ENCODE measurements around the gene RBM4B.

The RBM4B gene

DNA sequence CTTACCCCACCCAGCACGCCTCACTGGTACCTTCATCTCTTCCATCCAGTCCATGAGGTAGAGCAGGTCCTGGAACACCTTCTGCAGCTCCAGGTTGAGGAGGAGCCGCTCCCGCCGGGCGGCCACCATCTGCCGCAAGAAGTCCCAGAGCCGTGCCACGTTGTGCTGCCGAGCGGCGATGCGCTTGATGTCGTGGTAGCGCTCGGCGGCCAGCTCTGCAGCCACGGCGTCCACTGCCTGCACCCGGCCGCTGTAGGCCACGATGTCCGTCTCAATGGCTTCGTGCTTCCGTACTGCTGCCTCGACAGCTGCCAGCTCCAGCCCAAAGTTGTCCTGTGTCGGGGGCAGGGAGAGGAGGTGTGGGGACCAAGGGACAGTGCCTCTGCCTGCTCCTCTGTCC is 29.8 kb upstream of the RBM4B start:
- no peak for DNase-seq (ENCODE audit: low spot score)

DNA sequence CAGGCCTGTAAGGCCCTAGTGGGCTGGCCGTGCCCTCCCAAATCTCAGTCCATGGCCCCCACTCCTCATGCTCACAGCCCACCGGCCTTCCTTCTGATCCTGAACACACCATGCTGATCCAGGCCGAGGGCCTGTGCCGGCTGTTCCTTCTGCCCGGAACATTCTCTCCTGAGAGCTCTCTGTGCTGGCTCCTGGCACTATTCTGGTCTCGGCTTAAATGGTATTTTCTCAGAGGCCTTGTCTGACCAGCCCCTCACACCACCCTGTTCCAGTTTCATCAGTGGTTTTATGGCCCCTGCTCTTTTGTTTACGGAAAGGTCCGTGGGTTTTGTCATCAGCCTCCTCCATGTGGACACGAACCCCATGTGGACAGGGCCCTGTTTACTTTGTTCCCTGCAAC is 29.3 kb upstream of the RBM4B start:
- no peak for DNase-seq (ENCODE audit: low spot score)

DNA sequence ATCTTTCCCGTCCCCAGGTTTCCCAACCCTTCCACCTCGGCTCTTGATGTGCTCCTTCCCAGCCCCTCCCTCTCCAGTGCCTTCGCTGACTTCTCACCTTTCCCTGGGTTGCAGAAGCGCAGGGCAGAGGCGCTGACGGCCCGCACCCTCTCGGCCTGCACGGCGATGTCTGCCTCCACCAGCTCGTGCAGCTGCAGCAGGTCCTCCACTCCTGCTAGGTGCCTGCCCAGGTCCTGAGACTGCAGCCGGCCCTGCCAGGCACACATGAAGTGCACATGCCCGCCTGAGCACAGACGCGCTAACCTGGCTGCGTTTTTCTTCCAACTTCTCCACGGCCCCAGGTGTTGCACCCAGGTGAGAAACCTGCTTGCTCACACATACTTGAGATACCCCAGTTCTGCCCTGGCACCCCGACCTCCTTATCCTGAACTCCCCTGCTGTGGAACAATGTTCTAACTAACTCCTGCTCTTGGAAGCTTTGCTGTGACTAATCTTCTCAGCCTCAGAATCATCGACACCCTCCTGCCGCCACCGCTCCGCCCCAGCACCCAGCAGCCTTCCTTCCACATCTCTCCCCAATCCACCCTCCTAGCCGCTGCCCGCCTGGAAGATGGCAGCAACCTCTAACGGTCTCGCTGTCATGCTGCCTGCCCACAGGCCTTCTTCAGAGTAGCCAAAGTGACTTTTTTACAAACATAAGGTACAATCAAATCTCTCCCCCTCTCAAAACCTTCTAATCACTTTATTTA is 28.1 kb upstream of the RBM4B start:
- DNase-seq (ENCODE audit: low spot score) = no peak

DNA sequence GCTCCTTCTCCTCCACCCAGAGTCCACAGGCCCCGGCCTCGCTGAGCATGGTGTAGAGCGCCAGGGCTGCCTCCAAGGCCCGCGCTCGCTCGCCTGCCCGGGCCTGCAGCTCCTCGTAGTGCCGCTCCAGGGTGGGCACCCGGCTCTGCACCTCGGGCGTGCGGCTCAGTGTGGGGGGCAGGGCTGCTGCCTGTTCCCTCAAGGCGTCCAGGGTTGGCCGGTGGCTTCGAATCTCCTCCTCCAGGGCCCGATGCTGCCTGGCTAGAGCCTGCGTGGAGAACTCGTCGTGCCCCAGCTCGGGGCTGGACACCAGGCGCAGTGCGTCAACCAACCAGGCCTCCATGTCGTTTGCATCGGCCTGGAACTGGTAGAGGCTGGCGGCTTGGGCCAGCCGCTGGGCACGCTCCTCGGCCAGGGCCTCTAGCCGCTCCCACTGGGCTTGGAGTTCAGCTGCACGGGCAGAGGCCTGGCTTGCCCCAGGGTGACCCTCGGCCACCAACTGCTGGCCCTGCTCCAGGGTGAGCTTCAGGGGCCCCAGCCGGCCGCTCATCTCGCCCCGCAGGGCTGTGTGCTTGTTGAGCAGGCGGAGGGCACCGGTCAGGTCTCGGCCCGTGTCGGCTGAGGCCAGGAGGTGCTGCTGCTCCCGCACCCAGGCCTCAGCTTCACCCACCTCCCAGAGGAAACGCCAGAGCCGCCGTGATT is 27.1 kb upstream of the RBM4B start:
- no peak for DNase-seq (ENCODE audit: low spot score)

DNA sequence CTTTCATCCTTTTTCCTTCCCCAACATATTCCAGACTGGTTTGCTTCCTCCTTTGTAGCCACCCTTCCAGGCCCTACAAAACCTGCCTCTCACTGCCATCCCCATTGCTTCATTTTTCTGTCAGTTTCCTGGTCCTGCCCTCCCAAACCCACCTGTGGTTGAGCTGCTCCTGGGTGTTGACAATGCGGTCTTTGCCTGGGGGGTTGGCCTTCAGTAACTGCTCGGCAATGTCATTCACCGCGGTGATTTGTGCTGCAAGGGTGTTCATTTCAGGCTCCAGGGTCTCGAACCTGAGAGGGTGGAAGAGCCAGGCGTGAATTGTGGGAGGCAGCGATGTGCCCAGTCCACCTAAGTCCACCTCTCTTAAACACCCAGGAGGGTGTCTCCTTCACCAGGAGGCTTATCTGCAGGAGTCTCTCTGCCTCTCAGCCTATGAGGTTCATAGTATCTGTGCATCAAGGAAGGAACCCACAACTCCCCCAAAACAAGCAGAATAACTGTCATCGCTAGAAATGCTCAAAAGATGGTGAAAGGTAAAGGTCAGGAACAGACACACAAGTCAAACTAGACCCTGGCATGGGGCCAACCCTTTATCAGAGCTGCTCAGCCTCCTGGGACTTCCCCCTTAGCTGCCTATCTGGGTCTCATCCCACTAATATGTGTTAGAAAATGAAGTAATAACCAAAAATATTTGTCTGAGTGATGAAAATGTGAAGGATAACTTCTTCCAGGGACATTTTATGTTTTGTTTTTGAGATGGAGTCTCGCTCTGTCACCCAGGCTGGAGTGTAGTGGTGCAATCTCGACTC is 23.9 kb upstream of the RBM4B start:
- DNase-seq (ENCODE audit: low spot score) = no peak

DNA sequence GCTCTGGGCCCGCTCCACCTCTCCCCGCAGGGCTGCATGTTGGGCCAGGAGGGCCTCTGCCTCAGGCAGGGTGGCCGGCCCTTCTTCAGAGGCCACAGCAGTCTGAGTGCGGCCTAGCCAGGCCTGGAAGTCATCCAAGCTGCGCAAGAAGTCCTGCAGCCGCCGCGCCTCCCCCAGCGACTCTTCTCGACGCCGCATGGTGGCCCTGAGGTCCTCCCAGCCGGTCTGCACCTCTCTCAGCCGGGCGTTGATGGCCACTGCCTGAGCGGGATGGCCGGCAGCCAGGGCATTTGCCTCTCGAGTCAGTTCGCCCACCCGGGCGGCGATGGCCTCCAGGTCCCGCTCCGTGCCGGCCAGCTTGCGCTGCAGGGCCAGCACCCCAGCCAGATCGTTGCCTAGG is 23.1 kb upstream of the RBM4B start:
- no peak for DNase-seq (ENCODE audit: low spot score)

DNA sequence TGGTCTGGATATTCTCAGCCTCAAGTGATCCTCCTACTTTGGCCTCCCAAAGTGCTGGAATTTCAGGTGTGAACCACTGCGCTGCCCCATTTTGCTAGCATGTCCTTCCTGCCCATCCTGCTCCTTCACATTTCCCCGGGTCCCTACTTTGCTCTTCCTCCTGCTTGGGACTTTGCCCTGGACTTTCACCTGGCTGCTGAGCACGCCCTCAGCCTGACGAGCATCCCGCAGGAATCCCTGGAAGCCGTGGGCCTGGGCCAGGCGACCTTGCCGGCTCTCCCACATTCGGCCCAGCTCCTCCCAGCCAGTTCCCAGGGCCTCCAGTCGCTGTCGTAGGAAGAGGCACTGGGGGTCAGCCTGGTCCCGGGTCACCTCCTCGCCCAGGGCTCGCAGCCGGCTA is 22.6 kb upstream of the RBM4B start:
- no peak for DNase-seq (ENCODE audit: low spot score)

DNA sequence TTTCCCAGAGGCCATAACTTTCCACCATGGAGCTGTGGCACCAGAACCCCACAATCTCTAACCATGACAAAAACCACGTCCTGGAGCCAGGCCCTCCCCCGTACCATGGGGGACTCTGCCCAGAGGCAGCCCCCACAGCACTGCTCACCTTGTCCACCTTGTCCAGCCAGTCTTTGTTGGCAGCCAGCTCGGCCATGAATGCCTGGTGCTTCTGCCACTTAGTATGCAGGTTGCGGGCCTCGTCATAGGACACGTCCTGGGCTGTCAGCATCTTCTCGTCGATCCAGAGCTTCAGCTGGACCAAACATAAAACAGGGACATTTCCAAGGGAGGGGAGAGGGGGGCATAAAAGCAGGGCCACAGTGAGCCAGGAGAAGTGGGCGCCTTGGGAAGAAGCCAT is 20.8 kb upstream of the RBM4B start:
- DNase-seq (ENCODE audit: low spot score) = no peak

DNA sequence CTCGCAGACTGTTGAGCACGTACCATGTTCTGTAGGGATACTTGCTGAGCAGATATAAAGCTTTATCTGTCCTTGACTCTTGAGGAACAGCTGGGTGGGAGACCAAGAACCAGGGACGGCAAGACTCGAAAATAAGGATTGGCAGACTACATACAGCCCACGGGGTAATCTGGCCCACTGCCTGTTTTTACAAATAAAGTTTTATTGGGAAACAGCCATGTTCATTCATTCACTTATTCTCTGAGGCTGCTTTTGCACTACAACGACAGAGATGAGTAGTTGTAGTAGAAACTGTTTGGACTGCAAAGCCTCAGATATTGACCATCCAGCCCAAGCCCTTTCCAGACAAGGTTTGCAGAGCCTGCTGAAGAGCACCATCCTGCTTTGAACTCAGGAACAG is 20.3 kb upstream of the RBM4B start:
- no peak for DNase-seq (ENCODE audit: low spot score)

DNA sequence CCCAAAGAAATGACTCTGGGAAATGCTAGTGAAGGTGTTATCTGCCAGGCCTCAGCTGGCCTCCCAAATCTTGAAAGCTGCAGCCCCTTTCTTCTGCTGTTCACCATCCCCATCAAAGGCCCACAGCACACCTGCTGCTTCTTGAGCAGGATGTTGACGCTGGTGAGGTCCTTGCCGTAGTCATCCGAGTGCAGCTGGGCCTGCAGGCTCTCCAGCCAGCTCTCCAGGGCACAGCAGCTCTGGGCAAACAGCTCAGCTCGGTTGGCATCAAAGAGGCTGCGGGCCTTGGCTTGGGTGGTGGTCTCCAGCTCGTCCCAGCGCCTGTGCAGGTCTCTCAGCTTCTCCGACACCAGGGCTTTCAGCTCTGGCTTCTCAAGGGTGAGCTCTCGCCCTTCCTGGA is 18.5 kb upstream of the RBM4B start:
- DNase-seq (ENCODE audit: low spot score) = no peak

DNA sequence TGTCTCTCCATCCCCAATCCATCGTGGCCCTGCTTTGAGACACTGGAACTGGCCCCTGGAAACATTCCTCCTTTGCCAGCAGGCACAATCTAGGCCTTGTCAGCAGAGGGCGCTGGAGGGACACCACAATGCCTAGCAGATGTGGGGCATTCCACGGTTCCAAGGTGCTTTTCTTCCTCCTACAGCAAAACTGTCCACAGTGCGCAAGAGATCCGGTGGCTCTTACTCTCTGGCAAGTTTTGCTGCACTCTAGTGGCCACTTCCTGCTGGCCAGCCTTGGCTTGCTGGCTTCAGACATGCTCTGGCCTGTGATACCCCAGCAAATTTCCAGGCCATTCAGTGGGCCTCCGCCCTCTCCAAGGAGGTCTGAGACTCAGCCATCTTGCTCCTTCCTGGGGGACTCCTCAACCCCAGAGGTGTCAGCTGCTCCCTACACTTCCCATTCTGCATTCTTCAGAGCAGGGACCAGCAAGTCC is 17.1 kb upstream of the RBM4B start:
- peak; percentile 93 for DNase-seq (ENCODE audit: low spot score)

DNA sequence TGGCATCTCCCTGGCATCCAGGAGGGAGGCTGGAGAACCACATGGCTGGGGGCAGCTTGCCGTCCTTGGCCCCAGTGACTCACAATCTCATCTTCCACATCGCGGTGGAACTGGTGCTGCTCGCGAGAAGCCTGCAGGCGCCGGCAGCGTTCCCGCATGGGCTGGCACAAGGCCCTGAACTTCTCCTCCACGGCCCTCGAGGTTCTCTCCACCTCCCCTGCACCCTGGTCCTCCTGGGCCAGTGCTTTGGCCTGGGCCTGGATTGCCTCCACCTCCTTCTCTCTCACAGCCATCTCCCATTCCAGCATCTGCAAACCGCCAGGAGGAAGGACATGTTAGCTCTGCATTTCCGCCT is 16.3 kb upstream of the RBM4B start:
- DNase-seq (ENCODE audit: low spot score) = no peak

DNA sequence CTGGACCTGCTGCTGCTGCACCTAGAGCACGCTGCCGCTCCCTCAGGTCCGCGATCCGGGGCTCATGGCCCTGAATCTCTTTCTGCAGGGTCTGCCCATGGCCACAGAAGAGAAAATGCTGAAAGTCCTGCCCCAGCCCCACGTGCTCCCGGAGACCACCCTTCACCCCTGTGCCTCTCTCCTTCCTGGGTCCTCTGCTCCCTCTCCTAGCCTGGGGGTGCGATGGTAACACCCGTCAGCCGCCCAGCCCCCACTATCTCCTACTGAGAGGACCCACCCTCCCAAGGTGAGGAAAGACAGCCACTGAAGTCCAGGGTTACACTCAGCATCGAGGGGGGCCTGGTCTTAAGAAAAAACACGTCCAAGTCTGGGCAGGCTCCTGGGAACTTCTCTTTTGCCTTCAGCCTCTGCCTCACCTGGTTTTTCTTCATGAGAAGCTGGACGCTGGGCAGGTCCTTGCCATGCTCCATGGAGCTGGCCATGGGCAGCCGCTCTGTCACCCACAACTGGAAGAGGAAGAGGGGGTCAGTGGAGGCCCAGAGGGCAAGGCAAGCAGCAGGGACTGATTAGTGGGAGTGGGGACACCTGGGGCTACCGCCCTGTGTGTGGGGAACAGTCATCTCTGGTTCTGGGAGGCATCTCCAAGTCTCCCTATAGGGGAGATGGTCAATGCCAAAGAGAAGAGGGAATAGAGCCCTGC is 15.8 kb upstream of the RBM4B start:
- no peak for DNase-seq (ENCODE audit: low spot score)

DNA sequence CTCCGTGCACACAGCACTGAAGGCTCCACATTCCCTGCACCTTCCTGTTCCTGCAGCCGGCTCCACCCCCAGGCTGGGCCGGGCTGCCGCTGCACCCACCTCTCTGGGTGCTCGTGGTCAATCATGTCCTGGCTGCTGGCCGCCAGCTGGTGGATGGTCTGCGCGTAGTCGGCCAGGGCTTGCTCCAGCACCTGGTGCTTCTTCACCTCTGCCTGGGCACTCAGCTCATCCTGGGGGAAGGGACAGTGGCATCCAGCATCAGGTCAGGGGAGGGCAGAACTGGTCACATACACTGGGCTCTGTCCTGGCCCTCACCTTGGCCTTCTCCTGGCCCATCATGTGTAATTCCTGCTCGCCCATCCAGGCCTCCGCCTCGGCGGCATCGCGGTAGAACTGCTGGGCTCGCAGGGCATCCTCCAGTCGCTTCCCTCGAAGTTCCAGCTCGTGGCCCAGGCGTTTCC is 15.2 kb upstream of the RBM4B start:
- no peak for DNase-seq (ENCODE audit: low spot score)

DNA sequence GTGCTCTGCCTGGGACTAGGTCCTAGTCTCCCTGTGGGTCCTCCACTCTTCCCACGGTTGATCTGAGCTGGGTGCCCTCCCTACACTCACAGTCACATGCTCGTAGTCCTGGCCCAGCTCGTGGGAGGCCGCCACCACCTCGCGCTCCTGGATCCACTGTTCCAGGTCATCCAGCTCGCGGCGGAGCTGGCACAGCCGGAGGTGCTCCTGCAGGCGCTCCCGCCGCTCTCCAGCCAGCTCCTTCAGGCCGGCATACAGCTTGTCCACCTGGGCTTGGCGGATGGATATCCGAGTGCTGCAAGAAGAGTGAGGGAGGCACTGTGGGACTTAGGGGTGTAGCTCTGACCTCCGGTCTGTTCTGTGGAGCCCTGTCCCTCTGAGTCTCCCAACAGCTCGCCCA is 14.8 kb upstream of the RBM4B start:
- no peak for DNase-seq (ENCODE audit: low spot score)

DNA sequence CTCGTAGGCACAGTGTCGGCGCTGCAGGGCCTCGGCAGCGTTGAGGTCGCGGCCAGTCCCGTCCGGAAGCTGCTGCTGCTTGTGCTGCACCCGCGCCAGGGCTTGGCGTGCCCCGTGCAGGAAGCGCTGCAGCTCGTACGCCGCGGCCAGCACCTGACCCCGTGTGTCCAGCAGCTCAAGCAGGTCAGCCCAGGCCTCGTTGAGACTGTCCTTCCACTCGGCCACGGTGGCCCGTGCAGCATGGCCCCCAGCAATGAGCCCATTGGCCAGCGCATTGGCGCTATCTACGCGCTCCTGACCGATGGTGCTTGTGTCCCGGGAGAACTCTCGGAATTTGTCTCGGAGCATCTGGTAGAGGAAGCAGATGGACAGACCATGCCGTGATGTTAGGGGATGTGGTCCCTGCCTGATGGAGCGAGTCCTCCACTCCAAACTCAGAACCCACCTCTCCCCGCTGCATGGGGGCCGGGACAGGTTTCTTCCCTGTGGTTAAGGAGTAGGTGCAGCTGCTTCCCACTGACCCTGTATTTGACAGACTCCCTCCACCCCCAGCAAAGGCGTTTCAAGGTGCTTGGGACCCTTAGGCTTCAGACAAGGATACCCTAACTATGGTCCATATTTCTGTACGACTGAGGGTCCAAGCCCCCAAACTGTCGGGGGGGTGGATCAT is 13.8 kb upstream of the RBM4B start:
- DNase-seq (ENCODE audit: low spot score) = no peak

DNA sequence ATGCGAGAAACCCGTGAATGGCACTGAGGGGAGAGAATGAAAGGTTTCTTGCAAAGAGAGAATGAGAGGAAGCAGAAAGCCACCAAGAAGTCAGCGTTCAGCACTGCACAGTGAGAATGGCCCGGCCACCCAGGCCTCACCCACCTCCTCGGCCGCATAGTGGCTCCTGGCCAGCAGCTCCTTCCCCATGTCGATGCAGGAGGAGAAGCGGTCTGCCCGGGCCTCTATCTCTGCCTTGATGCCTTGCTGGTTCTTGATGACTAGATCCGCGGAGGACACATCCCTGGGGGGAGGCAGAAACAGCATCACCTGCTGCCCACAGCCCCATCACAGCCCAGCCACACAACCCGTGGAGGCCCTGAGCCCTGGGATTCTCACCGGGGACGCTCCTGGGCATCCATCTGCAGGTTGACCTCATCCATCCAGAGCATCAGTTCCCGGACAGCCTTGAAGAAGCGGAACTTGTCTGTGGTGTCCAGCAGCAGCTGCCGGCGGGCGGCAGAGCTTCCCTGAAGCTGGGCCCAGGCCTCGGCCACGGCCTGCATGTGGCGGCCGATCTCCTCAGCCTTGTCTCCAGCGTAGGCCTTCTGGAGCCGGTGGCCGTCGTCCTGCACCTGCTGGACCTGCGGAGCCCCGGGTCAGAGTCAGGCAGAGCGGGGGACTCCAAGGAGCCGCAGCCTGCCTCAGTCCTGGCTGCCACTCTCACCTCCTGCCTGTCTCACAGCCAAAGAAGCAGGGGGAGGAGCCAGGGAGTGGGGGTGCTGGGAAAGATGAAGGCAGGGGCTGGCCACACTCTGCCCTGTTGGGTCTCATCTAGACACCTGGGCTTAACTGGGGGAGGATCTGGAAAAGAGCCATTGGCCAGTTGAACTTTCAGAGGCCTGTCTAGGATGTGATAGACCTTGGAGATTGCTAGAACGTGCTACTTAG is 12.2 kb upstream of the RBM4B start:
- no peak for DNase-seq (ENCODE audit: low spot score)

DNA sequence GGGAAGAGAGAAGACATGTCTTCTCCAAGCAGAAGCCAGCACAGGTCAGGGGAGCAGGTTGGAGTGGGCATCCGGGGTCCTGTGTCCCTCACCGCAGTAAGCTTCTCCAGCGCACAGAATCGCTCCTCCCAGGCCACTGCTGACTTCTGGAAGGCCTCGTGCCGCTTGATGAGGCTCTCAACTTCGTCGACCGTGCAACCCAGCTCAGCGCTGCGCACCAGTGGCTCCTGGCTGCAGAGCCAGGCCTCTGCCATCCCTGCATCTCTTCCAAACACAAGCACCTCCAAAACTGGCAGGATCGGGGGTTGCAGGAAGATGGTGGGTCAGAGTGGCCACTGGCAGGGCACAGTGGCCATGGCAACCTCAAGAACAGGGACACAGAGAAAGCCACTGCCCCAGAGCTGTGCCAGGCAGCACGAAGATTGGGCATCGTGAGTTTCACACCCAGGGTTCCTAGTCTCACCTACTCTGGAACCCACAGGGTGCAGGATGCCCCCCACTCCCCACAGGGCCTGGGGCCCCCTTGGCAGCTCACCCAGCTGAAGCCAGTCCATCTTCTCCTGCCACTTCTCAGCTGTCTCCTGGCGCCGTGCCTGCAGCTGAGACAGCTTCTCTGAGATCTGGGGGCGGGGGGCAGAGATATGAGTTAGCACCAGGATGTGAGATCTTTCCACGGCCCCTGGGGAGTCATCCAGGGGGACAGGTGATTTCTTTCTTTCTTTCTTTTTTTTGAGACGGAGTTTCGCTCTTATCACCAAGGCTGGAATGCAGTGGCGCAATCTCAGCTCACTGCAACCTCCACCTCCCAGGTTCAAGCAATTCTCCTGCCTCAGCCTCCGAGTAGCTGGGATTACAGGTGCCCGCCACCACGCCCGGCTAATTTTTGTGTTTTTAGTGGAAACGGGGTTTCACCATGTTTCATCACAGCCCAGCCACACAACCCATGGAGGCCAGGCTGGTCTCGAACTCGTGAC is 11.2 kb upstream of the RBM4B start:
- DNase-seq (ENCODE audit: low spot score) = no peak

DNA sequence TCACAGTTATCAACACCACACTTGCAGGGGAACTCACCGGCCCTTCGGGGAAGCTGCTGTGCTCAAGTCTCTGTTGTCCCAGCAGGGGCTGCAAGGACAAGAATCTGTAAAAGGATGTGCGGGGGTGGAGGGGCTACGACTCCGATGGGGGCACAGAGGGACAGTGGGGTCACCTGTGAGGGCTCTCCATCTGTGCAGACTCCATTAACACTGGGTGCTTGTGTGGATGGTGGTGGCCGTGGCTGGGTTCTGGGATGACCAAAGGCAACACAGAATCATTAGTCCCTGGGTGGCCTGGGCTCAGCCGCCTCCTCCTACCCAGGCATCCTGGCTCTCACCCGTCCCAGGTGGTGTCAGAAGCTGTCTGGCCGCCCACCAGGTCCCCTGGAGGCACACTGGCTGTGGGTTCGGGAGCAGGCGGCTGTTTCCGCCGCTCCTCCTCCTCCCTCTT is 10.2 kb upstream of the RBM4B start:
- no peak for DNase-seq (ENCODE audit: low spot score)
